Stimulated activated CD8-positive, alpha-beta memory T cell treated with anti-CD3 and anti-CD28 coated beads, Interleukin-12 subunit alpha, Interleukin-12 subunit beta, amount 100 ng/mL, for 24 hours (primary cell): ENCODE results near the gene ZC3HAV1.
A peak's percentile ranks its signal among the peaks of the same experiment; 100 is the strongest.
"Not testable (repeated sequence)": the region's sequence is repeated elsewhere in the genome, so short reads cannot be mapped to it uniquely, and the experiment has no call there.

Source experiments
- DNase-seq: peaks from one replicate; pipeline ENCODE4 v3.0.0-alpha.2; 2020; ENCODE audit errors: extremely low read depth

Gene ZC3HAV1

DNA sequence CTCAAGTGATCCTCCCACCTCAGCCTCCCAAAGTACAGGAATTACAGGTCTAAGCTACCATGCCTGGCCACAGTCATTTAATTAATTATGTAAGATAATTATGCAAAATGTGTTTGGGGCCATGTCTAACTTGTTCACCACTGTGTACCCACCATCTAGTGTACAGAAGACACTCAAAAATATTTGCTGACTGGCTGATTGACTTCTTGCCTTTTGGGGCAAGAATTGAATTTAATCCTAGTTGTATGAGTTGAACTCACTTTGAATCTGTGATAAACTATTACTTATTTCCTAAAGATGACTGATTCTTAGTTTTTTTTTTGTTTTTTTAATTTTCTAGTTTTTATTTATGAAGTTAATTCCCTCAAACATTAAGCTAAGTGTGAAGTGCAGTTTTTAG is 57.9 kb downstream of the ZC3HAV1 start:
- DNase-seq = no peak

DNA sequence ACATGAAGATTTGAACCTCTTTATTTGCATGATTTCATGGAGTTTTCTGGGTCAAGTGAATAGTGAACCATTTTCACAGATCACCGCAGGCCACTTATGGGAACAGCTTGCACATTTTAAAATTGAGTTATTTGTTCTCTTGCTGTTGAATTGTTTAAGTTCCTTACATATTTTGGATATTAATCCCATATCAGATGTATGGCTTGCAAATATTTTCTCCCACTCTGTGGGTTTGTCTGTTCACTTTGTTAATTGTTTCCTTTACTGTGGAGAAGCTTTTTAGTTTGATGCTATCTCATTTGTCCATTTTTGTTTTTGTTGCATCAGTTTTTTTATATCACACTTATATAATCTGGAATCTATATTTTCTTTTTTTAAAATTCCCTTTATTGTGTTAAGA is 59.6 kb downstream of the ZC3HAV1 start:
- no peak for DNase-seq

DNA sequence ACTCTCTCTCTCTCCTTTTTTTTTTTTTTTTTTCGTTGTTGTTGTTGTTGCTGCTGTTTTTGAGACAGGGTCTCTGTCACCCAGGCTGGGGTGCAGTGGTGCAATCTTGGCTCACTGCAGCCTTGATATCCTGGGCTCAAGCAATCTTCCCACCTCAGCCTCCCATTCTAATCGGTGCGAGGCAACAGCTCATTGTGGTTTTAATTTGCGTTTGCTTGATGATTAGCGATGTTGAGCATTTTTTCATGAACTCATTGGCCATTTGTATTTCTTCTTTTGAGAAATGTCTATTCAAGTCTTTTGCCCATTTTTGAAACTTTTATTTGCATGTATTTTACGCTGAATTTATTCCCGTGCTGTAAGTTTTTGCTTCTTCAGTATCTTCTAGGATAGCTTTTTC is 60.4 kb downstream of the ZC3HAV1 start:
- DNase-seq = no peak

DNA sequence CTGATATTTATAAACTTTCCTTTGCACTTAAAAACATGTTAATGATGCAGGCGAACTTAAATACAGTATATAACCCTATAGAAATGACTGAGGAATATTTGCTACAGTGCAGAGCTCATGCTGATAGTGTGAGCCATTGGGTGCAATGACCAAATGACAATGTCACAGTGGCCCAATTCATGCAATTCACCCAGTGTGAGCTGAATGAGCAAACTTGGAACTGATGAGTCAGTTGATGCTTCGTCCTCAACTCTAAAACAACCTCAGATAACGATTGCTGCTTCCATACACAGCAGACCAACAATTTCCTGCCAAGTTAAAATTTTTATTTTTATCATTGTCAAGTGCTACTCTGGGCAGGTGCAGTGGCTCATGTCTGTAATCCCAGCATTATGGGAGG is 61.5 kb downstream of the ZC3HAV1 start:
- DNase-seq = no peak

DNA sequence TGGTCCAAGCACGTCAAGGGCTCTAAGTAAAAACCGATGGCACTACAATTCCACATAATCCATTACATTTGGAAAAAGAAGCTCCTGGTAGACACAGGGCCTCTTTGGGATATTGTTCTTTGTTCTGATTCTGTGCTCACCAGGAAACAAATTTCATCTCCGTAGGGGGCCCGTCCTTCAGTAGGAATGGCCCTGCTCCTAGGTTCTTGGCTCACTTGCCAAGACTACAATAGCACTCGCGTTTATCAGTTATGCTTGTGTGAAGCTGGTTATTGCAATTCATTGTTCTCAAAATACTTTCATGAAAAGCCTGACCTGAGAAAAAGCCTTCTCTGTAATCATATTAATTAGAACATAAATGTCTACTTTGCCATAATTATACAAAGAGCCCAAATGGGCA is 63.4 kb downstream of the ZC3HAV1 start:
- no peak for DNase-seq

DNA sequence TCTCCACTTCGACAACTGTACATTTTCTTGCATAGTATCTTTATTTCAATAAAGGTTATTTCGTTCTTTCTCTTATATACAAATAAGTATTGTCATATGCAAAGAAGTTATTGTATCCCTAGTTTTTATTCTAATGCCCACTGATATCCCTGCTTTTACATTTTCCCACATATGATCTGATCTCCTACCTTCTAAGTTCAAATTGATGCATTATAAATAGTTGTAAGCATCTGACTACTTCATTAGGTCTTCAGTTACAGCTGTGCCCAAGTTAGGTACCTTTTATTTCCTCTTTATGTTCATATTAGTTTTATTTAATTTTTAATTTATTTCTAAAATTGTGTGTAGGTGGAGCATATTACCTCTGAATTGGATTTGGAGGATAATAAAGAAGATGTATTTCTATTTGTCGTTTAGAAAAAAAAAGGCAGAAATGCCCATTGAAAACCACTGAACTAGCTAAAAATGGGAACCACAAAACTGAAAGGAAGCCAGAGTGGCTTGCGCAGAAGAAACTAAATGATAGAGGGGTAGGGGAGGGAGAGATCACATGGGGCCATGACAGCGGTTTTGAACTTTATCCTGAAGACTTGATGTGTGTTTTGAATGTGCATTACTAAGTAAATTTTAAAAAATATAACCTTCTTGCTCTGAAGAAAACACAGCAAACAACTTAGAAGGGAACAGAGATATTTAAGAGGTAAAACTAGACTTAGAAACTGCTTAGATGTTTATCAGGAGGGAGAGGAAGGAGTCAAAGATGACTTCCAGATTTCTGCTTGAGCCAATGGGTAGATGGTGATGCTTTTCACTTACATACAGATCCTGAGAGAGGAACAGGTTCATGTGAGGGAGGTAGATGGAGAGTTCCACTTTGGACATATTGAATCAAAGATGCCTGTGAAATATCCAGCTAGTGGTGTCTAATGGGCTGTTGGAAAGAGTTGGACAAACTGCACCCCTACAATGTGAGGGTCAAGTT is 64.4 kb downstream of the ZC3HAV1 start:
- DNase-seq = no peak

DNA sequence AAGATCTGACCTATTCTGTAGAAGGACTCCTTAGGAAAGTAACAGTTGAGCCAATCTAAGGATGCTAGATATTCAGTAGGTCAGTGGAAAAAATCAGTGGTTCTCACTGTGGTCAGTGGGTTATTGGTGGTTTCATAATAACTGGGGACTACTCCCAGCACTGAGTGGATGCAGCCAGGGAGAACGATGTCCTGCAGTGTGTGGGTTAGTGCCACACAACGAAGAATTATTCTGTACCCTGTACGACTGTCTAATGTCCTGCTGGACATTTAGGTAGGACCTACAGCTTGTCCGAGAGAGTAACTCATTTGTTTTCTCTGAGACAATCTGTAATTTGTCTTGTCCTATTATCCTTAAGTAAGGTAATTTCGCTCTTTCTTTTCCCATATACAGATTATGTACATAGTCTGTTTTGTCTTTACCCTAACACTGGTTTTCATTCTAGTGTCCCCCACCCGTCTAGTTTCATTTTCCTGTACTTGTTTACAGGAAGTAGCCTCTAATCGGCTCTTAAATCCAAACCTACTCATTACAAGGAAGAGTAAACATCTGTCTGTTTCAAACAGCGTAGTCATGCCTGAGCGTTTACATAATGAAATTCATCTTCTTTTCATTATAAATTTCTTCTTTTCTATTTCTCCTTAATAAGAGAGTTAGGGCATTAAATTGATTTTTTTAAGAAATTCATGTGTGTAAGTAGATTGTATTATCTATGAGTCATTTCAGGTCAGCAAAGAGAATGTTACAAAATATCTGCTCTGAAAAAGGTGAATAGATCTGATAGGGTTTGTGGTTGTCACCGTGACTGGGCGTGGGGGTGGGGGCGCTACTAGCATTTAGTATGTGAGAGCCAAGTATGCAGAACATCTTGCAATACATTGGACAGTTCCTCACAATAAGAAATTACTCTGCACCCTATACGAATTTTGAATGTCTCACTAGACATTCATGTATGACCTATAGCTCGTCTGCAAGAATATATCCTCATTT is 65.4 kb downstream of the ZC3HAV1 start:
- peak; percentile 40 for DNase-seq

DNA sequence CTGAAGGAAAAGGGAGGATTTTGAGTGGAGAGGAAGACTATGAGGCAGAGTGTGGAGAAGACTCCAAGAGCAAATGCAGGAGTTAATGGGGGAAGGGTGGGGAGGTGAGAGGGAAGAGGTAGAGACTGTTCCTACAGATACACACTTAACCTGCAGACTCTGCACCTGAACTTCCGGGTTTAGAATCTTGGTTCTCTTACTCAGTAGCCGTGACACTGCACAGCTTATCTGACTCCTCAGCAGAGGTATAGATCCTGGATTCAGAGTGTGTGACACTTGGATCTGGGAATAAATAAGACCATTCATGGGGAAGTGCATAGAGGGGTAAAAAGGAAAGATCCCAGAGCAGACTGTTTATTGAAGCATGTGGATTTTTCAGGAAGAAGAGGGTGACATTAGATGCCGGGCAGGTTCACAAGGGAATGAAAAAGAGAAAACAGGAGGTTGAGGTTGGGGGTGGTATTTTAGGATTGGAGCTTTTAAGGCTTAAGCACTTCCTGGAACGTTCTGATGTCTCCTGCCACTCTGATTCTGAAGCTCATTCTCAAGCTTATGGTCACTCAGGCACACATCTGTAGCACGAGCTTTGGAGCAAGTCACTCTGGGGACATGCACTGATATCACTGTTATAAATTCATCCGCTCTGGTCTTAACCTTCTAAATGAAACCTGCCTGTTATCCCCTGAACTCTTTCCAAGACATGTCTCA is 68.0 kb downstream of the ZC3HAV1 start:
- DNase-seq = no peak

DNA sequence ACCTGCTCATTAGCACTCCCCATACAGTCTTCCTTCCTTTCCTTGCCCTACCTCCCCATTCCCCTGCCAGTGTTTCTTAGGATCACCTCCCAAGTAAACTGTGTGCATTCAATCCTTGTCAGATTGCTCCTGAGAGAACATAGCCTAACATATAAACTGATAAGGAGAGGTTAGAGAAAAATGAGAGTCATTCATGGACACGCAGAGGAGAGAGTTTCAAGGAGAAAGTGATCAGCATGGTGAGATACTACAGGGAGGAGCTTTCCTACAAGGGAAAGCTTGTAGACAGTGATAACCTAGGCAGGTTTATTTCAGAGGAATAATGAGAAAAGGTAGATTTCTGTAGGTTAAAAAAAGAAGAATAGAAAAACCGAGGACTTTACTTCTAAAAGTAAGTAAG is 70.8 kb downstream of the ZC3HAV1 start:
- no peak for DNase-seq

DNA sequence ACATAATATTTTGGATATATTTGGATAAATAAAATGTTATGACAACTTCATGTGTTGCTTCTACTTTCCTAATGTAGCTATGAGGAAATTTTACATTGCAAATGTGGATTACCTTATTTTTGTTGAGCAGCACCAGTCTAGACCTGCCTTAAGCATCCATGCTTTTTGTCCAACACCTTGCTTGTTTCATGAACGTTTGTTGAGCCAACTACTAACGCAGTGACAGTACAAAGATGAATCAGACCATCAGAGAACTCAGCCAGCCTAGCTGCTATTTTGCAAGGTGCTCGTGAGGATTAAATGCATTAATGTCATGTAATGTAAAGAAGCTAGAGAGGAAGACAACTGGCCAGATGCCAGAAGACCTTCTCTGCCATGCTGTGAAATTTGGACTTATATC is 72.6 kb downstream of the ZC3HAV1 start:
- DNase-seq = no peak

DNA sequence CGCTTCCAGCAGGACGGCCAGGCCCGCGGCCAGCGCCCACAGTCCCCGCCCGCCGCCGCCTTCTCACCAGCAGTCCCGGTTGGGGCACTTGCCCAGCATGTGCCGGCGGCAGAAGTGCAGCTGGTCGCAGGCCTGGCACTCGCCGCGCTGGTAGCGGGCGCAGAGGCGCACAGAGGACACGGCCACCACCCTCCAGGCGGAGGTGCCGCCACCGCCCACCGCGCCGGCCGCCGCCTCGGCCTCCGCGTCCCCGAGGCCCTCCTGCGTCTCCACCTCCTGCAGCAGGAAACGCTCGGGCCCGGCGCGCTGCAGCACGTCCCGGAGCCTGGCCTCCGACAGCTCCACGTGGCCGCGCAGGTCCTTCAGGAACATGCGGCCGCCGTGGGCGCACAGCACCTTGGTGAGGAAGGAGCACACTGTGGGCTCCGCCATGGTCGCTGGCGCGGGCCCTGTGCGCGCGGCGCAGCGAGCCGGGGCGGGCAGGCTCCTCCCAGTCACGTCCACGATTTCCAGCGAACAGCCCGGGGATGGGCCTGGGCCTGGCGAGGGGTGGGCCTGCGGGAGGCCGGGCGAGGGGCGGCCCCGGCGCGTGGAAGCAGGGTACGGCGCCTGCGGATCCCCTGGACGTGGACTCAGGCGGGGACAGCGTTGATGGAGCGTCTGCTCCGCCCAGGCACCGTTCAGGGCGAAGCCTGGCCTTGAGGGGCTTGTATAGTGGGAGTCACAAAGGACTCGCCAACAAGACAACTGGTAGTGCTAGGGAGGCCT is 73.8 kb downstream of the ZC3HAV1 start, which contains the start of gene ZC3HAV1L:
Gene ZC3HAV1L, minus strand, starts transcription at position 457 of the 768 bp plus-strand sequence. Its CDS starts 25 bp downstream, at position 432.
- no peak for DNase-seq

DNA sequence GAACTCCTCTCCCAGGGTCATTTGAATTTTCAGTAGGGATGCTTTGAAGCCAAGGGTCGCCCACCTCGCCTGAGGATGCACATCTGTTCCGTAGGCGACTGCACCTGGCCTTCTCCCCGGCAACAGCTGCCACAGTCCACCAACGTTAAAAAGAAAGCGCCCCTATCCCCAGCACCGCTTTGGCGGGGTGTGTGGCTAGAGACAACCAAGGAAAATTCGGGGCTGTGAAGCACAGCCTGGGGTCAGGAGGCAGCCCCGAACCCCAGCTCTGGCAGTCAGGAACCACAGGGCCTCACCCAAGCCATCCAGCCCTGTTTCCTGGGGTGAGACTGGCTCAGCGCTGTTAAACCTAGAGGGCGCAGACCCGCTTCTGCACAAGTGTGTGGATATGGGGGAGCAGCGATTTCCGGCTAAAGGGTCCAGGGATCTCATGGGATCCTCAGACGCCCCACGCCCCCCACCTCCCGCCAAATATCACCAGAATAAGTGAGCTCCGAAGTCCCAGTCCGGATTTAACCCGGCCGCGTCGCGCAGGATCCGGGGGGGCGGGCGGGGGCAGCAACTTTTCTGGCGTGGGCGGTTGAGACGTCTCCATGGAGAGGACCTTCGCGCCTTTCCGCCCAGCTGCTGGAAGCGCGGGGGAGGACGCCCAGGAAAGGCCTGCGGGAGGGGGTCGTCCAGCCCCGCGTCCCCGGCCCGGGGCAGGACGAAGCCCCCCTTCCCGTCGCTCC is 74.5 kb downstream of the ZC3HAV1 start:
- no peak for DNase-seq

DNA sequence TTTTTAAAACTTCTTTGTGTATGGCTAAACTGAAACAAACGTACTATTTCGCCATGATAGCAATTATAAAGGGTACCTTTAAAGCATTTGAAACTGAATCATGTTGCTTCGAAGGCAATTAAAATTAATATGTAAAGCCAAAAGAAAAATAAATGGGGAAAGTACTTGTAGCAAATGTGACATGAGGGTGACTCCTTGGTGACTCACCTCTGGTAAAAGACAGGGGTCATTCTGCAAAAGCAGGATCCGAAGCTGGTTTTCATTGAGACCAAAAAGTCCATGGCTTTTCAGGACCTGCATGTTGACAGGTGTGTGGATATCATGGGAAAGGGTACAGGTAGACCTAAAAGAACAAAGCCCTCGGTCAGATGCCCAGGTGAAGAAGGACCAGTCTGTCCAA is 75.2 kb downstream of the ZC3HAV1 start:
- DNase-seq = no peak

DNA sequence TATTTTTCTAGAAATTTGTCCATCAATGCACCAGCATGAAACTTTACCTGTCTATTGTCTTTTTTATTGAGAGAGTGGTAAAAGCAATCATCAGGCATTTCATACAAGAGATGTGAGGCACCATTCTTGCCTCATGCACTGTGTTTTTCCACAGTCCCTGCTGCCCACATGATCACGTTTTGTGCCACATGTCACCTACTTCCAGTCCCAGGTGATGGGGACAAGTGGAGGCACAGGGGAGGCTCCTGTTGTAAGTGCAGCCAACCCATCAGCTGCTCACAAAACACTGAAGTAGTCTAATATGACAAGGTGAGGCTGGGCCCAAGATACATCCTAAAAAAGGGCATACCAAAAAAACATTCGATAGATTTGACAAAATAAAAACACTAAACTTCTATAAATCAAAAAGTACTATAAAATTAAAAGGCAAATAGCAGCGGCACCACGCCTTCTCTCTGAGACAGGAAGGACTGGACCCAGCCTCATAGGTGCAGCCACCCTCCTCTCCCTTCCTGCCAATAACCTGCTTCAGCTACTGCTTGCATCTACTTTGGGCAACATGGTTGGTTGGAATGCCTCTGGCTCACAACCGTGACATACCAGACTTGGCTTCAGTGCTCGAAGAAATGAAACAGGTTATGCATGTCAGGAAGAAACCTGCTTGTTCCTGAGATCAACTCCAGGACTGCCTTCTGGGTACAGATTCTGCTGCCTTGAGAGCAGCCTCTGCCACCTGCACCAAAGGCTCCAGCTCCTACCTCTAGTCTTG is 76.0 kb downstream of the ZC3HAV1 start:
- DNase-seq = no peak

DNA sequence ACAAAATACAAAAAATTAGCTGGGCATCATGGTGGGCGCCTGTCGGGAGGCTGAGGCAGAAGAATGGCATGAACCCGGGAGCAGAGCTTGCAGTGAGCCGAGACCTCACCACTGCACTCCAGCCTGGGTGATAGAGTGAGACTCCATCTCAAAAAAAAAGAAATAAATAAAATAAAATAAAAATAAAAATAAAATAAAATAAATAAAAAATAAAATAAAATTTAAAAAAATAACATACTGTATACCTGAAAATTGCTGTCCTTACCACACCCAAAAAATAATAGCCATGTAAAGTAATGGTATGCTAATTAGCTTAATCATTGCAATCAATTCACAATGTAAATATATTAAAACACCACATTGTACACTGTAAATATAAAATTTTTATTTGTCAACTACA is 77.0 kb downstream of the ZC3HAV1 start:
- no peak for DNase-seq

DNA sequence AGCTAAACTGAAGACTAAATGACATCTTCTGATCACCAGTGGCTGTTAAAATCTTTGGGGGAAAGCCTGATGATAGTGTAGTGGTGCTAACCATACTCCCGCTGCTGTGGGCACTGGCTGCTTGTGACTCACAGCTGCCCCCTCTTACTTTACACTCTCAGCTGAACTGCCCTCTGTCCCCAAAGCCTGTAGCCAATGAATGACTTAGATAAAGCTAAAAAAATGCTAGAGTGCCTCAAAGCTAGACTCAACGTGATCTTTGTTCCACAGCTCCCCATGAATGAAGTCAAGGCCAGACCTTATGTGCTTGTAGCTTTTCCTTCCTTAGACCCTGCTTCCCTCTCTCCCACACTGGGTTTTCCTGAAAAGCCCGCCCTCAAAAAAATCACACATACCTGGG is 80.2 kb downstream of the ZC3HAV1 start:
- DNase-seq = no peak

DNA sequence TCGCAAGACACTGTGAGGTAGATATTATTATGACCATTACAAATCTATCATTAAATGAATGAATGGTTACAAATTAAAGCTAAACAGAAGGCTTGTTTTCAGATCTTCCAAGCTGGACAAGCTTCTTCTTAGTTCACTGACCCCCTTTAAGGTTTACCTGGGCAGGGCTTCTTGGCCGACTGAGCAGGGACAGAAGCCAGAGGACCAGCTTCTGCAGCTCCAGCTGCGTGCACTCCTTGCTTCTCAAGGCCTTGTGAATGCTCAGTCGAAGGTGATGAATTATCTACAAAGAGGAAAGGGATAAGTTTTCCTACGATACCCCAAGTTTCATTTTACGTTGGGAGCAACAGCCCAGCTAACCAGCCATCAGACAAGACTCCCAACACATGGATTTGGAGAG is 83.0 kb downstream of the ZC3HAV1 start:
- no peak for DNase-seq

DNA sequence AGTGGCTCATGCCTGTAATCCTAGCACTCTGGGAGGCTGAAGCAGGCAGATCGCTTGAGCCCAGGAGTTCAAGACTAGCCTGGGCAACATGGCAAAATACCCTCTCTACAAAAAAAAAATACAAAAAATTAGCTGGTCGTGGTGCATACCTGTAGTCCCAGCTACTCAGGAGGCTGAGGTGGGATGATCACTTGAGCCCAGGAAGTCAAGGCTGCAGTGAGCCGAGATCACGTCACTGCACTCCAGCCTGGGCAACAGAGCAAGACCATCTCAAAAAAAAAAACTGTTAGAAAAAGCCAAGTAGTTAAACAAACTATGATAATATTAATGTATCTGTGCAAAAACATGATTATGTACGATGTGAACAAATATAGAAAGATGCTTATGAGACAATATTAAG is 83.7 kb downstream of the ZC3HAV1 start:
- not testable (repeated sequence) for DNase-seq

DNA sequence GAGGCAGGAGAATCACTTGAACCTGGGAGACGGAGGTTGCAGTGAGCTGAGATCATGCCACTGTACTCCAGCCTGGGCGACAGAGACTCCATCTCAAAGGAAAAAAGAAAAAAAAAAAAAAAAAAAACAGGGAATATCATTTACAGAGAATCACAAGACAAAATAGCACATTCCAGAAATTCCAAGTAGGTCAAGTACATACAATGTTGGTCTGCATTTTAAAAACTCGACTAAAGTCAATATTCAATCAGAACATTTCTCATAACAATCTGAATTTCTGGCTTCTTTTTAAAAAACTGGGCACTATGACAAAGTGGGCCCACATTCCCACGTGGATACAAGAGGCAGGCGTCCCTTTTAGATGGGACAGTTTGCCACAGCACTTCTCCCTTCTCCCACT is 86.4 kb downstream of the ZC3HAV1 start:
- DNase-seq = no peak

DNA sequence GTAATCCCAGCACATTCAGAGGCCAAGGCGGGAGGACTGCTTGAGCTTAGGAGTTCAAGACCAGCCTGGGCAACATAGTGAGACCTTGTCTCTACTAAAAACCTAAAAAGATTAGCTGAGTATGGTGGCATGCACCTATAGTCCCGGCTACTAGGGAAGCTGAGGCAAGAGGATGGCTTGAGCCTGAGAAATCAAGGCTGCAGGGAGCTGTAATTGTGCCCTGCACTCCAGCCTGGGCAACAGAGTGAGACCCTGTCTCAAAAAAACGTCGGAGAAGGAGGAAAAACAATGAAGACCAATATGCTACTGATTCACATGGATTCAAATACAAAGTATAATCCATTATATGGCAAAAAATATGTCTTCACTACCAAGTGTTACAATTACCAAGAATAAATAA is 87.2 kb downstream of the ZC3HAV1 start:
- no peak for DNase-seq
